ENCODE data around the gene SLC25A51.

The SLC25A51 gene

DNA sequence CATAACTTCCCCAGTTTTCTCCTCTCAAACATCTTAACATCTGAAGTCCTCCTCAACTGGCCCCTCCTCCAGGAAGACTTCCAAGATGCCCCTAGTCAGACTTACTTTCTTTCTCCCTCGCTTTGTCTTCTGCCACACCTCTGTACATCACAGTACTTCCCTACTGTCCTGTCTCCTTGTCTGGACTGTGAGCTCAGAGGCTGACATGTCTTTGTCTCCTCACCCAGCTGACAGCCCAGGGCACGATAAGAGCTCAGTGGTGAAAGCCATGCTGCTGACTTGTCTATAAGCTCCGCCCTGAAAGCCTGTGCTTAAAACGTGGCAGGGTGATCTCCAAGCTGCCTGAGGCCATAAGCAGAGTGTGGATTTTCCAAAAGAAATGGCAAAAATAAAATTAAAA is 33.0 kb upstream of the SLC25A51 start:
- DNase-seq: no peak

DNA sequence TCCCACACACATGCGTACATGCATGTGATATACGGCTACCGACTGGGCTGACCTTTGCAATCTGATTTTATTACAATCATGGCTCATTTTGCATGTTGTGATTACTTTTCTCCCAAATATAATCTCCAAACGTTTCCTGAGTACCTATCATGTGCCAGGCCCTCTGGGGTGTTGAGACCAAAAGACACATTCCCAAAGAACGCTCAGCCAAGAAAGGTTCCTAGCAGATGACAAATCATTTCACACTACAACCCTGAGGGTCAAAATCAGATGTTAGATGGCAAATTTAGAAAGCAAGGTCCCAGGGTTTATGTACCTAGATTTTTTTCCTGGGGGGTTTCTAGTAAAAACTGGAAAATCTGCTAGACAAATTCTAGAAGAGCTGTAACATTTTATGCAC is 32.4 kb upstream of the SLC25A51 start:
- DNase-seq: no peak

DNA sequence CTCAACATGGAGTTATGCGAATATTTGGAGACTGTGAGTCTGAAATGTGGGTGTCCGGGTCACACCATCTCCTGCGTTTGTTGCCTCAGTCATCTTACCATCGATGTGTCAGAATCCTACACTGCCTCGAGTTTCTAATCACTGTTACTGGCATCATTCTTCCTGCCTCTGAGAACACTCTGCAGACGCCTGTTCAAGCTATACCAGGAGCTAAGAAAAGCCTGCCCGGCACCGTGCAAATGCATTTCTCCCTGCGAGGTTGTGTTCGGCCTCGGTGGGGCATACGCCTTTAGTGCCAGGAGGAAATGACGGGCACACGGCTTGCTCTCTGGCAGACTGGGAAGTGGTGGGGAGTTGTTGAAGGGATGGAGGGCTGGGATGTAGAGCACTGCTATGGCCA is 31.2 kb upstream of the SLC25A51 start:
- DNase-seq: no peak

- DNase-seq: no peak
Observed at GRCh38 chr9:37931592-37931991, 27.7 kb upstream of the SLC25A51 start.

GRCh38 chr9:37929441-37929895 is 25.5 kb upstream of the SLC25A51 start:
- peak; percentile 39 for DNase-seq

GRCh38 chr9:37928552-37929430 is 24.9 kb upstream of the SLC25A51 start:
- DNase-seq: no peak

- DNase-seq: no peak
Observed at GRCh38 chr9:37927601-37928551, 23.9 kb upstream of the SLC25A51 start.

GRCh38 chr9:37927132-37927531 is 23.2 kb upstream of the SLC25A51 start:
- no peak for DNase-seq

GRCh38 chr9:37926737-37927118 is 22.8 kb upstream of the SLC25A51 start:
- no peak for DNase-seq

- DNase-seq: no peak
Observed at GRCh38 chr9:37925786-37926736, 22.1 kb upstream of the SLC25A51 start.

GRCh38 chr9:37925006-37925405 is 21.1 kb upstream of the SLC25A51 start:
- no peak for DNase-seq

DNA sequence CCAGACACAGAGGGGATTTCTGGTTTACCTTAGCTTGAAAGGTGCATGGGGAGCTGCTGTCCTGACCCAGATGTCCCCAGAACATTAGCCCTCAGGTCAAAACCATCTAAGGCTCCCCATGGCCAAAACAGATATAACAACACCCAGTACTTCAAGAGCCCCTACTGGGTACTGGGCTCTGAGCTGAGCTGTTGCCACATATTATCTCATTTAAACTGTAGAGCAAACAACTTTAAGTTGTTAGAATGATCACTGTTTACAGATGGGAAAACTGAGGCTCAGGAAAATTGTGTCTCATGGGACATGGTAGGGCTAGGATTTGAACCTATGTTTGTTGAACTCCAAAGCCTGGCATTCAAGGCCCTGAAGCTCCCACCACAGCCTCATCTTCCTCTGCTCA is 20.6 kb upstream of the SLC25A51 start:
- no peak for DNase-seq

DNA sequence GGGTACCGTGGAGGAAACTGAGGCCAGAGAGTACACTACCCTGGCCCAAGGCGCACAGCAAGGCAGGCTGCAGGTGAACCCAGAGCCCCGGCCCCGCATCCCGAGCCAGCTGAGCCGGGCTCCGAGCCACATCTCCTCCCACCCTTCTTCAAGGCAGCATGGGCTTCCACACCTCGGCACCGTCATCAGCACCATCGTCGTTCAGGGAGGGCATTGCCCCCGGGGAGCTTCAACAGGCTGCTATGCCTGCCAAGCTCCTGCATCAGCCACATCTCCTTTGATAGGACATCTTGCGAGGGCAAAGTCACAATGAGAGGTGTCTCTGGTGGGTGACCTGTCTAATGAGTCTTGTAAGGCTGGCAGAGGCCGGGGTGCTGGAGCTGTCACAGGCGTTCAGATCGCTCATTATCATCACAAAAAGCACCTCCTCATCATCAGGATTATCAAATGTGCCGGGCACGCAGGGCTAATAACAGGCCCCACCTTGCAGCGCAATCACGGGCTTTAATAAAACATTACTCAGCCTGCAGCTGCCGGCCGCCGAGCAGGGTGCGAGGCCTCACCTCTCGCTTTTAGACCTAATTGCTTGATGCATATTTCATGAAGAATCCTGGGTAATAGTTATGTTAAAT is 20.0 kb upstream of the SLC25A51 start:
- DNase-seq: no peak

GRCh38 chr9:37923118-37923795 is 19.3 kb upstream of the SLC25A51 start:
- no peak for DNase-seq

- DNase-seq: no peak
Observed at GRCh38 chr9:37922363-37923117, 18.6 kb upstream of the SLC25A51 start.

GRCh38 chr9:37921546-37922300 is 17.8 kb upstream of the SLC25A51 start:
- DNase-seq: no peak

- DNase-seq: no peak
Observed at GRCh38 chr9:37921168-37921510, 17.2 kb upstream of the SLC25A51 start.

GRCh38 chr9:37920471-37921167 is 16.7 kb upstream of the SLC25A51 start:
- DNase-seq: no peak

GRCh38 chr9:37919956-37920335 is 16.0 kb upstream of the SLC25A51 start:
- no peak for DNase-seq

All from GDM1 (cell line).